PC-3 (cell line): ENCODE measurements around the gene SCAF8. TPM values are rescaled to one million over a fixed set of nuclear protein-coding genes. Genes with fewer than 3 reads are reported as not detected.

Source experiments
- ATAC-seq: fragments of 200-7000 bp; cut with Tn5 transposase; 2 replicates; pipeline ENCODE4 v1.9.1; 2020; ENCODE audit warnings: mild to moderate bottlenecking, moderate library complexity
- BruUV-seq: library from RNA; stranded (reverse); fragments of 400-500 nt; replicated peaks from 2 replicates; lab custom pipeline; 2021; lab: Mats Ljungman, UMichigan
- CTCF ChIA-PET: fragments of 300-600 bp; sonication (Branson Sonifier 250); formaldehyde crosslinking; loops from one replicate; lab custom pipeline; 2022; ENCODE audit warnings: antibody characterized with exemption; lab: Charles Lee
- POLR2A ChIA-PET: fragments of 300-600 bp; sonication (Branson Sonifier 250); formaldehyde crosslinking; loops from one replicate; lab custom pipeline; 2022; ENCODE audit warnings: antibody characterized with exemption; ENCODE audit not compliant: unreplicated experiment; lab: Charles Lee
- DNase-seq: peaks from one replicate; pipeline ENCODE4 v3.0.0-alpha.2; 2015
- H2AFZ ChIP-seq: fragments of 300-600 bp; sonication (generic); 2 replicates; pipeline ENCODE4 v1.6.0; 2016; ENCODE audit warnings: antibody characterized with exemption, low read length
- H3F3A ChIP-seq: fragments of 300-600 bp; sonication (generic); one replicate; pipeline ENCODE4 v1.6.0; 2017; ENCODE audit warnings: antibody characterized with exemption, low read length, control low read depth, mild to moderate bottlenecking; ENCODE audit not compliant: unreplicated experiment
- H3K27ac ChIP-seq: fragments of 300-600 bp; sonication (generic); 2 replicates; pipeline ENCODE4 v1.5.1; 2016; ENCODE audit warnings: mild to moderate bottlenecking, low read length
- H3K27me3 ChIP-seq: fragments of 300-600 bp; sonication (generic); 2 replicates; pipeline ENCODE4 v1.6.1; 2016; ENCODE audit warnings: low read length, mixed read lengths
- H3K36me3 ChIP-seq: fragments of 300-600 bp; sonication (generic); 2 replicates; pipeline ENCODE4 v1.6.1; 2016; ENCODE audit warnings: low read depth, mixed run types, low read length, mixed read lengths
- H3K4me1 ChIP-seq: fragments of 300-600 bp; sonication (generic); 2 replicates; pipeline ENCODE4 v1.5.1; 2016; ENCODE audit warnings: low read length; ENCODE audit not compliant: insufficient read depth
- H3K4me2 ChIP-seq: fragments of 300-600 bp; sonication (generic); 2 replicates; pipeline ENCODE4 v1.6.0; 2016; ENCODE audit warnings: low read length
- H3K4me3 ChIP-seq: fragments of 300-600 bp; sonication (generic); 2 replicates; pipeline ENCODE4 v1.5.1; 2016; ENCODE audit warnings: mild to moderate bottlenecking, low read length, mixed read lengths
- H3K79me2 ChIP-seq: fragments of 300-600 bp; sonication (generic); 2 replicates; pipeline ENCODE4 v1.6.1; 2017; ENCODE audit warnings: low read length, mixed read lengths
- H3K9ac ChIP-seq: fragments of 300-600 bp; sonication (generic); 2 replicates; pipeline ENCODE4 v1.6.0; 2016; ENCODE audit warnings: mild to moderate bottlenecking, low read length
- H3K9me2 ChIP-seq: fragments of 300-600 bp; sonication (generic); replicated peaks from 2 replicates; pipeline ENCODE4 v1.6.1; 2016; ENCODE audit warnings: mixed run types, low read length, mixed read lengths
- H3K9me3 ChIP-seq: fragments of 300-600 bp; sonication (generic); 2 replicates; pipeline ENCODE4 v1.6.1; 2016; ENCODE audit warnings: low read length, mixed read lengths
- H4K20me1 ChIP-seq: fragments of 300-600 bp; sonication (generic); 2 replicates; pipeline ENCODE4 v1.6.1; 2016; ENCODE audit warnings: low read length, mixed read lengths
- EZH2 ChIP-seq: fragments of 300-600 bp; sonication (generic); IDR thresholded peaks from one replicate; pipeline ENCODE4 v1.6.1; 2017; ENCODE audit warnings: antibody characterized with exemption, mild to moderate bottlenecking, low read length; ENCODE audit not compliant: unreplicated experiment
- EZH2phosphoT487 ChIP-seq: fragments of 300-600 bp; sonication (generic); IDR thresholded peaks from 2 replicates; pipeline ENCODE4 v1.6.1; 2018; ENCODE audit warnings: mild to moderate bottlenecking, antibody characterized with exemption, low read length, borderline replicate concordance
- intact Hi-C: fragments of 100-400 bp; cut with micrococcal nuclease; formaldehyde crosslinking; loops from 2 replicates; pipeline ENCODE4 v1.9.0; 2023
- total RNA-seq: library from RNA; depleted of rRNA; stranded (reverse); fragments of >200 nt; gene quantifications from 2 replicates; pipeline ENCODE4 v1.2.3, GENCODE V29; 2014
- TF ChIP-seq, protein P1 (sequence below): fragments of 300-600 bp; sonication (generic); conservative IDR thresholded peaks from 2 replicates; pipeline ENCODE4 v1.5.1; 2017; ENCODE audit warnings: antibody characterized with exemption, low read depth, mild to moderate bottlenecking, low read length

Gene SCAF8
- total RNA-seq, 1 experiment from 2014 or later = 11.9 TPM

GRCh38 chr6:154733626-154734382, 588 bp downstream of the SCAF8 start:
- peak overlapping the region; percentile 83 for H2AFZ ChIP-seq
- peak overlapping the region; percentile 98 for H3K9ac ChIP-seq
- TF ChIP-seq, protein P1, sequence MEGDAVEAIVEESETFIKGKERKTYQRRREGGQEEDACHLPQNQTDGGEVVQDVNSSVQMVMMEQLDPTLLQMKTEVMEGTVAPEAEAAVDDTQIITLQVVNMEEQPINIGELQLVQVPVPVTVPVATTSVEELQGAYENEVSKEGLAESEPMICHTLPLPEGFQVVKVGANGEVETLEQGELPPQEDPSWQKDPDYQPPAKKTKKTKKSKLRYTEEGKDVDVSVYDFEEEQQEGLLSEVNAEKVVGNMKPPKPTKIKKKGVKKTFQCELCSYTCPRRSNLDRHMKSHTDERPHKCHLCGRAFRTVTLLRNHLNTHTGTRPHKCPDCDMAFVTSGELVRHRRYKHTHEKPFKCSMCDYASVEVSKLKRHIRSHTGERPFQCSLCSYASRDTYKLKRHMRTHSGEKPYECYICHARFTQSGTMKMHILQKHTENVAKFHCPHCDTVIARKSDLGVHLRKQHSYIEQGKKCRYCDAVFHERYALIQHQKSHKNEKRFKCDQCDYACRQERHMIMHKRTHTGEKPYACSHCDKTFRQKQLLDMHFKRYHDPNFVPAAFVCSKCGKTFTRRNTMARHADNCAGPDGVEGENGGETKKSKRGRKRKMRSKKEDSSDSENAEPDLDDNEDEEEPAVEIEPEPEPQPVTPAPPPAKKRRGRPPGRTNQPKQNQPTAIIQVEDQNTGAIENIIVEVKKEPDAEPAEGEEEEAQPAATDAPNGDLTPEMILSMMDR = no peak
- TF ChIP-seq EZH2 (no peak), EZH2phosphoT487 (no peak)
- no peaks in the 10 kb centered on the region for H3K27me3 ChIP-seq
- H3K4me2 ChIP-seq = peak overlapping the region; percentile 92
- no peaks in the 10 kb centered on the region for H3F3A ChIP-seq
- intact Hi-C loops = loop anchor here (1.0 to 5.0 kb wide), 3 partner anchors 58 to 71 kb away; no protein-coding TSS in a partner anchor
- ChIA-PET CTCF (interaction anchor here (0.6 to 0.8 kb wide), 2 partner anchors 58 to 364 kb away, joined by 3 read pairs; no protein-coding TSS in a partner anchor), POLR2A (interaction anchor here (0.5 to 0.6 kb wide), 2 partner anchors 34 to 94 kb away, joined by 6 to 21 read pairs; no protein-coding TSS in a partner anchor)
- H4K20me1 ChIP-seq = peaks cover 29% of the 10 kb centered on the region
- H3K36me3 ChIP-seq = peaks cover 4% of the 10 kb centered on the region; the same call in 1 of the 2 replicates
- H3K27ac ChIP-seq = peak overlapping the region; percentile 90
- peaks cover 20% of the 10 kb centered on the region for H3K4me1 ChIP-seq
- H3K79me2 ChIP-seq = peaks cover 48% of the 10 kb centered on the region
- peak; percentile 86 for ATAC-seq
- no peaks in the 10 kb centered on the region for H3K9me3 ChIP-seq
- peak; percentile 93 for DNase-seq
- no peaks in the 10 kb centered on the region for H3K9me2 ChIP-seq
- peak overlapping the region; percentile 79 for H3K4me3 ChIP-seq
- BruUV-seq = no TSS peak

GRCh38 chr6:154736618-154737259, 3.5 kb downstream of the SCAF8 start:
- Histone ChIP-seq H4K20me1 (peaks cover 51% of the 10 kb centered on the region), H3K4me2 (peak overlapping the region; percentile 10; the same call in 1 of the 2 replicates), H3K27ac (no peak overlapping the region), H2AFZ (no peak overlapping the region), H3K36me3 (peaks cover 4% of the 10 kb centered on the region; the same call in 1 of the 2 replicates), H3K9me3 (no peaks in the 10 kb centered on the region), H3K9ac (no peak overlapping the region), H3K4me3 (no peak overlapping the region), H3K4me1 (peaks cover 9% of the 10 kb centered on the region), H3F3A (no peaks in the 10 kb centered on the region), H3K79me2 (peaks cover 77% of the 10 kb centered on the region), H3K27me3 (no peaks in the 10 kb centered on the region), H3K9me2 (no peaks in the 10 kb centered on the region)
- ChIA-PET CTCF (no interaction called here), POLR2A (no interaction called here)
- intact Hi-C loops = no loop called here
- no TSS peak for BruUV-seq
- no peak for TF ChIP-seq EZH2phosphoT487
- no peak for TF ChIP-seq EZH2
- TF ChIP-seq, protein P1 = no peak
- no peak for DNase-seq
- no peak for ATAC-seq
